GM10248 (cell line): Measurements from ENCODE around the gene MRPL58.

ENCODE experiments used
- CTCF ChIA-PET: fragments of 300-600 bp; sonication (Branson Sonifier 250); formaldehyde crosslinking; extraction: SDS; loops from one replicate; lab custom pipeline; 2021; ENCODE audit warnings: antibody characterized with exemption; lab: Yijun Ruan, JAX
- POLR2A ChIA-PET: fragments of 350-650 bp; sonication (Branson Sonifier 250); formaldehyde crosslinking; extraction: SDS; loops from one replicate; lab custom pipeline; 2020; ENCODE audit warnings: antibody characterized with exemption; lab: Yijun Ruan, JAX
- DNase-seq: peaks from one replicate; pipeline ENCODE4 v3.0.0; 2012; ENCODE audit errors: extremely low spot score
- CTCF ChIP-seq: IDR thresholded peaks from 2 replicates; pipeline ENCODE4 v1.5.1; 2012; ENCODE audit warnings: mild to moderate bottlenecking, low read depth; ENCODE audit errors: extremely low read depth, missing control alignments, control extremely low read depth

The MRPL58 gene

GRCh38 chr17:74986206-74986576, 26.3 kb upstream of the MRPL58 start:
- DNase-seq: no peak
- ChIA-PET CTCF (interaction anchor here (1.1 to 1.8 kb wide), 3 partner anchors 25 to 216 kb away, joined by 4 to 9 read pairs (median 5); no protein-coding TSS in a partner anchor), POLR2A (no interaction called here)
- TF ChIP-seq CTCF: no peak

GRCh38 chr17:74987418-74987908, 25.0 kb upstream of the MRPL58 start, which contains the start of gene CDR2L:
CDR2L (plus strand) TSS chr17:74987632; CDS start chr17:74988044, 412 bp downstream.
- TF ChIP-seq CTCF: no peak

GRCh38 chr17:74987909-74988711, 24.4 kb upstream of the MRPL58 start:
- TF ChIP-seq CTCF: no peak
- CTCF ChIA-PET: interaction anchor here (0.9 to 7.4 kb wide), 15 partner anchors 10 to 238 kb away, joined by 3 to 47 read pairs (median 4); partner anchors contain the start of gene MRPL58
- POLR2A ChIA-PET: no interaction called here
- DNase-seq: no peak

More at GRCh38 chr17:74987418-74987908, 25.0 kb upstream of the MRPL58 start, which contains the start of gene CDR2L:
- ChIA-PET POLR2A (no interaction called here), CTCF (interaction anchor here (0.6 to 7.4 kb wide), 12 partner anchors 9 to 238 kb away, joined by 3 to 47 read pairs (median 4); no protein-coding TSS in a partner anchor)
- peak; percentile 94 for DNase-seq

- no peak for DNase-seq
These were observed 21.8 kb upstream of the MRPL58 start for GRCh38 chr17:74990581-74991105.

GRCh38 chr17:74992223-74992622, 20.2 kb upstream of the MRPL58 start:
- ChIA-PET CTCF (interaction anchor here (1.0 to 7.4 kb wide), 5 partner anchors 18 to 36 kb away, joined by 4 to 47 read pairs (median 5); partner anchors contain the start of gene MRPL58), POLR2A (no interaction called here)
- no peak for TF ChIP-seq CTCF
- no peak for DNase-seq

More at GRCh38 chr17:74990581-74991105, 21.8 kb upstream of the MRPL58 start:
- CTCF ChIA-PET: interaction anchor here (0.7 to 7.4 kb wide), 4 partner anchors 21 to 69 kb away, joined by 3 to 47 read pairs (median 8); partner anchors contain the start of gene MRPL58
- TF ChIP-seq CTCF: no peak
- POLR2A ChIA-PET: no interaction called here

GRCh38 chr17:74994440-74994839, 18.0 kb upstream of the MRPL58 start:
- DNase-seq: no peak
- TF ChIP-seq CTCF: no peak
- ChIA-PET POLR2A (no interaction called here), CTCF (interaction anchor here (0.9 to 2.1 kb wide), 6 partner anchors 12 to 36 kb away, joined by 3 to 8 read pairs (median 4); partner anchors contain the start of gene MRPL58)
